K562 (cell line): ENCODE measurements around the gene BIRC5. TPM values are rescaled to one million over a fixed set of nuclear protein-coding genes. Genes with fewer than 3 reads are reported as not detected.

Experiments
- ATF3 ChIP-seq, 2 experiments: fragments of 450-650 bp in 1 of 2; sonication (generic) in 1 of 2; formaldehyde crosslinking in 1 of 2; IDR thresholded peaks in 1 of 2; conservative IDR thresholded peaks in 1 of 2; 2 replicates each; pipeline versions ENCODE4 v1.6.1 to v1.8.1; 2016 to 2023; ENCODE audit warnings: mild to moderate bottlenecking in 2 of 2, moderate library complexity in 2 of 2, inconsistent platforms in 1 of 2, missing genetic modification reagents in 1 of 2
- DDX20 ChIP-seq: fragments of 450-650 bp; IDR thresholded peaks from 2 replicates; pipeline ENCODE4 v1.6.1; 2016; ENCODE audit warnings: missing genetic modification characterization, low read depth, mild to moderate bottlenecking, missing compliant biosample characterization, moderate library complexity
- ELF1 ChIP-seq: fragments of 200-800 bp; sonication (Bioruptor generic); IDR thresholded peaks from 2 replicates; pipeline ENCODE4 v1.6.1; 2016; ENCODE audit warnings: missing genetic modification characterization, missing compliant biosample characterization
- FOS ChIP-seq: IDR thresholded peaks from 3 replicates; pipeline ENCODE4 v1.6.1; 2011; ENCODE audit not compliant: insufficient read length; ENCODE audit errors: extremely low read depth
- HINFP ChIP-seq: fragments of 450-650 bp; conservative IDR thresholded peaks from 2 replicates; pipeline ENCODE4 v1.6.1; 2016; ENCODE audit warnings: missing genetic modification characterization, low read depth, mild to moderate bottlenecking, control low read depth, missing compliant biosample characterization
- NR4A1 ChIP-seq, 2 experiments: fragments of 250-450 bp in 1 of 2; fragments of 450-650 bp in 1 of 2; sonication (Bioruptor Pico) in 1 of 2; IDR thresholded peaks; 2 replicates each; pipeline versions ENCODE4 v1.4.0 to v1.6.1; 2016 to 2020; ENCODE audit warnings: mild to moderate bottlenecking in 2 of 2, missing compliant biosample characterization in 1 of 2, missing genetic modification characterization in 1 of 2, moderate library complexity in 1 of 2
- RAD21 ChIP-seq, 2 experiments: fragments of 250-450 bp in 1 of 2; fragments of 450-650 bp in 1 of 2; sonication (Bioruptor Pico) in 1 of 2; formaldehyde crosslinking in 1 of 2; IDR thresholded peaks in 1 of 2; conservative IDR thresholded peaks in 1 of 2; 2 replicates each; pipeline versions ENCODE4 v1.4.0 to v1.8.0; 2020 to 2022; ENCODE audit warnings: mild to moderate bottlenecking in 2 of 2, moderate library complexity in 1 of 2
- SIN3B ChIP-seq: fragments of 450-650 bp; IDR thresholded peaks from 2 replicates; pipeline ENCODE4 v1.6.1; 2017; ENCODE audit warnings: low read depth, mild to moderate bottlenecking, moderate library complexity
- SMAD3 ChIP-seq: fragments of 450-650 bp; formaldehyde crosslinking; conservative IDR thresholded peaks from 2 replicates; pipeline ENCODE4 v1.4.0; 2020; ENCODE audit warnings: mild to moderate bottlenecking
- TCF7L2 ChIP-seq: fragments of 150-350 bp; IDR thresholded peaks from 2 replicates; pipeline ENCODE4 v1.6.1; 2016; ENCODE audit warnings: low read depth, mild to moderate bottlenecking, low read length, moderate library complexity
- THAP12 ChIP-seq: fragments of 250-450 bp; sonication (Bioruptor Pico); IDR thresholded peaks from 2 replicates; pipeline ENCODE4 v1.9.0; 2021; ENCODE audit warnings: mild to moderate bottlenecking, inconsistent platforms
- THRA ChIP-seq: fragments of 450-650 bp; IDR thresholded peaks from 2 replicates; pipeline ENCODE4 v1.6.1; 2017; ENCODE audit warnings: mild to moderate bottlenecking, moderate library complexity
- TRIM25 ChIP-seq: fragments of 450-650 bp; IDR thresholded peaks from 2 replicates; pipeline ENCODE4 v1.7.0; 2016; ENCODE audit warnings: borderline replicate concordance
- ZBTB2 ChIP-seq: fragments of 450-650 bp; IDR thresholded peaks from 2 replicates; pipeline ENCODE4 v1.6.1; 2016; ENCODE audit warnings: antibody characterized with exemption
- ZNF586 ChIP-seq: fragments of 450-650 bp; formaldehyde crosslinking; conservative IDR thresholded peaks from 2 replicates; pipeline ENCODE4 v1.4.0; 2020; ENCODE audit warnings: mild to moderate bottlenecking, moderate library complexity
- ZNF668 ChIP-seq: fragments of 250-450 bp; sonication (Bioruptor Pico); IDR thresholded peaks from 2 replicates; pipeline ENCODE4 v1.8.0; 2022; ENCODE audit warnings: mild to moderate bottlenecking, inconsistent platforms
- polyA plus RNA-seq, 8 experiments: library from polyadenylated mRNA; depleted of rRNA in 4 of 8; stranded (reverse) in 5 of 8; unstranded in 3 of 8; fragments of >200 nt; fragmentation: Nextera tagmentation in 2 of 8; fragmentation: Illumina TruSeq in 1 of 8; extraction: Ambion mirVana in 2 of 8; extraction: Trizol in 1 of 8; gene quantifications; 2 replicates each; pipeline versions ENCODE4 v1.2.1 to v1.2.3, GENCODE V29; 2011 to 2014; ENCODE audit warnings: inconsistent platforms in 1 of 8, missing spikeins in 1 of 8
- total RNA-seq, 7 experiments: library from RNA; depleted of rRNA in 6 of 7; stranded (reverse); fragments of >200 nt in 6 of 7; fragmentation: Illumina TruSeq in 2 of 7; extraction: Trizol in 2 of 7; gene quantifications; 2 replicates each; pipeline versions ENCODE4 v1.2.1 to v1.2.3, GENCODE V29; 2011 to 2021; ENCODE audit warnings: low replicate concordance in 1 of 7

Gene BIRC5
- total and polyA plus RNA-seq, 9 of the 15 experiments (the other 6 are each of a cell fraction or from before 2014, with no cell fraction given): 64.4 to 140 (median 101) TPM

- TF ChIP-seq TRIM25 (no peak), ZBTB2 (no peak), THAP12 (peak; percentile 38; the same call in 1 of the 2 replicates), TCF7L2 (no peak), ELF1 (tag) (no peak), ZNF668 (CRISPR knock-in tag) (no peak), THRA (no peak), DDX20 (no peak), RAD21 (CRISPR knock-in tag; conservative IDR thresholded peaks at IDR 0.05 in 1 of 2, IDR thresholded peaks at IDR 0.05 in 1 of 2) (no peak), HINFP (tag) (no peak), NR4A1 (CRISPR knock-in tag; IDR thresholded peaks at IDR 0.05) (no peak), NR4A1 (tag; IDR thresholded peaks at IDR 0.05) (0 out of 2 replicates have a peak, but pooled peaks have one; percentile 41), SIN3B (peak; percentile 89), FOS (no peak), ZNF586 (no peak), ATF3 (IDR thresholded peaks at IDR 0.05) (no peak), ATF3 (CRISPR knock-in tag; conservative IDR thresholded peaks at IDR 0.05) (peak; percentile 78; the same call in 1 of the 2 replicates), SMAD3 (CRISPR knock-in tag) (peak; percentile 73; the same call in 1 of the 2 replicates)
These were observed at the start of gene BIRC5 (continued) for GRCh38 chr17:78214016-78214705.
